GM19043 (cell line): ENCODE data around the gene GSTM3.
"Not testable (repeated sequence)": the region's sequence is repeated elsewhere in the genome, so short reads cannot be mapped to it uniquely, and the experiment has no call there.

Source experiments
- ATAC-seq: cut with Tn5 transposase; IDR thresholded peaks from one replicate; pipeline ENCODE4 v1.9.1; 2021; ENCODE audit warnings: low read depth; ENCODE audit not compliant: unreplicated experiment

The GSTM3 gene

DNA sequence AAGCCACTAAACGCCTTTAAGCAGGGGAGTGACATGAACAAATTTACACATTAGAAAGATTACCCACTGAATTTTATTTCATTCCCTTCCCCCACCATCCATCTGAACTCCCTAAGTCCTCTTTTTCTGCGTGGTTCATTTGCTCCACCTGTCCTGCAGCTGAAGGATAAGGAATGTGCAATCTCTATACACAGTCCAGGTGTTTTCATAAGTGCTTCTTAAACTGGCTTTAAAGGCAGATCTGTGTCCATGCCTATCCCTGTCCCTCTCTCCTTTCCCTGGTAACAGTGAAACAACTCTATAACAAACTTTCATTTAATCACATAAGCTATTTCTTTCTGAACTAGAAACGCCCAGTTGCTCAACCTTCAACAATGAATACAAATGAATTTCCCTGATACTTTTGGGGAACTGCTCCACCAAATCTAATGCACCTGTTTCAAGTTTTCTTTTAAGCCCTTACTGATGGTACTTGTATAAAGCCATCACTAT, 8.4 kb downstream of the GSTM3 start:
- no peak for ATAC-seq

DNA sequence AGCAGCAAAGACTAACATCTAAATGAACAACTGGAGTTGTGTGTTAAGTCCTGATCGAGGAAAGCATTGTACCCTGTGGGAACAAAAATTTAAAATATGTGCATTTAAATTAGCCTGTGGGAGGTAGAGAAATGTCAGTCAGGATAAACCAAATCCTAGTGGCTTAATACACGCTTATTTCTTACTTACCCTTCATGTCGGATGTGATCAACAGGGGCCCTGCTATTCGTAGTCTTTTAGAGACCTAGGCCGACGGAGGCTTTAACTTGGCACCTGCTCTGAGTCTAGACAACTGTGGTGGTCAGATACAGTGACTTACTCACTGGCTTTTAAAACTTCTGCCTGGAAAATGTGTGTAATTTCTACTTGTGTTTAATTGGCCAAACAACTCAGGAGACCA, 10.2 kb downstream of the GSTM3 start:
- ATAC-seq: no peak

DNA sequence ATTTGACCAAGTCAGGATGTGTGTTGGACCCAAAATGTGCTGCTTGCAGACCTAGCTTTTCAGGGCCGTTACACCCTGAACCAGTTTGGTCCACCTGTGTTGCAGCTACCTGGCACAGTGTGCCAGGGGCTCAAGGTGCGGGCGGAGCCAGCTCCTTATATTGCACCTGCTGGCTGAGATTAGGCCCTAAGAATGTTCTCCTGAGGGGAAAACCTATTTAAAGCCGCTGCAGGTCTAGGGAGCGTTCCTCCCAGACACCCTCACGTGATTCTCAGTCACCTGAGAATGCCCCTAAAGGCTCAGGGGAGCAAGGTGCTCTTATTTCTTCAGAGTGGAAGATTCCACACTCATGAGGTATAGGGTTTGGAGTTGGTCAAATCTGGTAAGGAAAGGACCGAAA, 12.0 kb downstream of the GSTM3 start:
- ATAC-seq: no peak

DNA sequence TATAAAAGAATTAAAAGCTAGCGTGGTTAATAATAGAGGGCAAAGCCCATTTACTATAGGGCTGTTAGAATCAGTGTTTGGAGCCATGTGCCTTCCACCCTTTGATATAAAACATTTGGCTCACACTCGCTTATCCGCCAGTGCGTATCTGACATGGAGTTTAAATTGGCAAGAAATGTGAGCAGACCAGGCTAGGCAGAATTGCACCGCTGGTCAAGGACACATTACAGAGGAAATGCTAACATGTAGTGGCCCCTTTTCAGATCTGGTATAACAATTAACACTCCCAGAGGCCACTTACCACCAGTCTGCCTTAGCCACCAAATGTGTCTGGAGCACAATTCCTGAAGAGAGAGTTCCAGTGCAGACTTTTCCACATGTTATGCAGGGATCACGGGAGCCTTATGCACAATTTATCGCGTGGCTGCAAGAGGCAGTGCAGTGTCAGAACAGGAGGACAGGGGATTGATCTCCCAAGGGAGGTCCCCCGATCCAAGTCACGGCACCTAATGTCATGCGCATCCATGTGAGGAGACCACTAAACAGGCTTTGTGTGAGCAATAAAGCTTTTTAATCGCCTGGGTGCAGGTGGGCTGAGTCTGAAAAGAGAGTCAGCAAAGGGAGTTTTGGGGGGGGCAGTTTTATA, 14.0 kb downstream of the GSTM3 start:
- ATAC-seq: no peak

DNA sequence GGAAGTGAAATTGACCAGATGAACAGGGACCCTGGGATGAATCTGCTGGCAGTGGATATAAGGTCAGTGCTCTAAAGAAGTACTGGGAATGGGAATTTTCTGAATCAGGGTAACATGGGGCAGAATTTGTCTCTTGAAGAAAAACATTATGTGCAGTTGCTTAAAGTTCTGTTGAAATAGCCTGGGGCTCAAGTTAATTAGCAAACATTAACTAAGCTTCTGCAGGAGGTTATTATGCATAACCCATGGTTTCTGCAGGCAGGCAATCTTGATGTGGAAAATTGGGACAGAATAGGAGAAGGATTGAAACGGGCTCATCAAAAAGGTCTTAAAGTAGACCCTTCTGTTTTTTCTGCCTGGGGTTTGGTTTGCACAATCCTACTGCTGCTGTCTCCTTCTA, 14.8 kb downstream of the GSTM3 start:
- no peak for ATAC-seq

DNA sequence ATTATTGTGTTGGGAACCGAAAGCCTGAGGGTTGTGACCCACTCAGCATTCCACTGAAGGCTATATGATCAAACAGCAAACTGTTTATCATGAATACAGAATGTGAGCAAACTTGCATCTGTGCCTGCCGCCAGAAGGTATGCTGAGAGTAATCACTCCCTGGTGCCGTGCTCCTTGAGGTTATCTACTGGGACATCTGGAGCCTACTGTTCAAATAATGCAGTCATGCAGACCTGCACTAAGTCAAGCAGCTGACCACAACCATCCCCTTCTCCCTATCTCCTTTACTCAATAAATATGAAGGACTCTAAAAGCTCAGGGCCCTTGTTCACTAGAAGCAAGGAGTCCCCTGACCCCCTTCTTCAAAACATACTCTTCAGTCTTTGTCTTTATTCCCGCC, 15.3 kb downstream of the GSTM3 start:
- ATAC-seq: no peak

DNA sequence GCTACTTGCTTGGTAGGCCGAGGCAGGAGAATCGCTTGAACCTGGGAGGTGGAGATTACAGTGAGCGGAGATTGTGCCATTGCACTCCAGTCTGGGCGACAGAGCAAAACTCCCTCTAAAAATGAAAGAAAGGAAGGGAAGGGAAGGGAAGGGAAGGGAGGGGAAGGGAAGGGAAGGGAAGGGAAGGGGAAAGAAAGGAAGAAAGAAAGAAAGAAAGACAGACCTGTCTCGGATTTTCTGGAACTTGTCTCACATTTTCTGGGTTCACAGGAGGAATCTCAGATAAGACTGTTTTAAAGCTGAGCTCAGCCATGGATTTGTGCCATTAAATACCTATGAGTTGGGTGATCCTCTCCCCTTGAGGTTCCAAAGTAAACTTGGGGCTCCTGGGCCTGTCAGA, 15.9 kb downstream of the GSTM3 start:
- no peak for ATAC-seq

DNA sequence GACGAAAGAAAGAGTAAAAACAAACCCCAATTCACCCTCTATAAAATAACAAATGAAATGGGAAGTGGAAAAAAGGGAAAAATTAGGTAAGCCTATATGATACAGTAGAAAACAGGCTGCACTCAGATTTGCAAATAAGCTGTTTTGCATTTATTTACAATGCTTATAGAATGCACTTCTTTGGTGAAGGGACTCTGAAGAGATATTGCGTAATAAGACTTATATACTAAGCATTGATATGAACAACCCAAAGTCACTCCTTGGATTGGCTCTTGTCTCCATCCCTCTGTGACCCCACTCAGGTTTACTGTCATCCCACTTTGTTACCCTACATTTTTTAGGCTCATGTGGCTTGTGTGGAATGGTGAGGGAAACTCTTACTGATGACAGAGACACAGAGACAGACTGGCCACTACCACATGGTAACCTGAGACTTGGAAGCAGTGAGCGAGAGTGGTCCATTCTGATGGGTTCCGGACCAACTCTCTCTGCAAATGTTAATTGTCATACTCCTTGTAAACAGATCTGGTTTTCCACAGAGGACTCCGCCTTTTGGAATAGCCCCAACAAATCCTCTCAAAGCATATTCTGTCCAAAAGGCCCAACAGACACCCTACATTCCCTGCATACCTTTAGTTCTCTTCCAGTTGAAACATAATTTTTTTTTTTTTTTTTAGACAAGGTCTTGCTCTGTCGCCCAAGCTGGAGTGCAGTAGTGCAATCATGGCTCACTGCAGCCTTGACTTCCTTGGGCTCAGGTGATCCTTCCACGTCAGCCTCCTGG, 17.7 kb downstream of the GSTM3 start:
- ATAC-seq: no peak

DNA sequence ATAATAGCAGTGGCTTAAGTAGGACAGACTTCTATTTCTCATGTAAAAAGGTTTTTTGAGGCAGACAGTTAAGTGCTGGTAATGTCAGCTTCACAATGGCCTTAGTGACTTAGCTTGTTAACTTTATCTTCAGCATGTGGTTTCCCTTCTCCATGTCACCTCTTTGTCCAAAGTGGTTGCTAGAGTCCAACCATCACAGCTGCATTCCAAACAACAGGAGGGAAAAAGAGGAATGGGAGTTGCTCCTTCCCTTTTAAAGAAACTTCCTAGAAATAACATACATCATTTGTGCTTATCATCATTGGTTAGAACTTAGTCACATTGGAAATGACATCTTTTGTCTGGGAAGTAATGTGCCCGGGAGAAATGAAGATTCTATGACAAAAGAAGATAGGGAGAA, 18.9 kb downstream of the GSTM3 start:
- ATAC-seq: no peak

DNA sequence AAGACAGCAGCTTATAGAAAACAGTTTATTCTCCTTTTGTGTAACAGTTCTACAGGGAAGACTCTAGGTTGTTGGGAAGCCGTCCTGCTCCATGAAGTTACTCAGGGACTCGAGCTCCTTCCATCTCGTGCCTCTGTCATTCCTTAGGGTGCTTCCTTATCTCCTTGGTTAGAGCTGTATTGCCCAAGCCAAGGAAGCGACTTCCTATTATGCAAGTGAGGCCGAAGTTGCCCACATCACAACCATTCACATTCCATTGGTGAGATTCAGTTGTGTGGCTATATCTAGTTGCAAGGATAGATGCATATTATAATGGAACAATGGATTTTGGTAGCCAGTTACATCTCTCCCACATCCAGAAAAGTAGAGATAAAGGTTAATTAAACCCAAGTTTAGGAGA, 19.8 kb downstream of the GSTM3 start:
- no peak for ATAC-seq

DNA sequence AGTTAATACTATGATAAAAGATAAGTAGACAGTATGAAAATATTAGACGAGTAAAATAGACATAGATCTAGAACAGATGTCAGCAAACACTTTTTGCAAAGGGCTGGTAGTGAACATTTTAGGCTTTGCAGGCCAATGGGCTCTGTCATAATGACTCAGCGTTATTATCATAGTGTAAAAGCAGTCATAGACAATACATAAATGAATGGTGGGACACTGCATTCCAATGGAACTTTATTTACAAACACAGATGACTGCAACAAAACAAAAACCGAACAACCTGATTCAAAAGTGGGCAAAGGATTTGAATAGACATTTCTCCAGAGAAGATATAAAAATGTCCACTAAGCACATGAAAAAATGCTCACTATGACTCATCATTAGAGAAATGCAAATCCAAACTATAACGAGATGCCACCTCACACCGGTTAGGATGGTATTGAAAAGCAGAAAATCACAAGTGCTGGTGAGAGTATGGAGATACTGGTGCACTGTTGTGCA, 21.5 kb downstream of the GSTM3 start:
- no peak for ATAC-seq

DNA sequence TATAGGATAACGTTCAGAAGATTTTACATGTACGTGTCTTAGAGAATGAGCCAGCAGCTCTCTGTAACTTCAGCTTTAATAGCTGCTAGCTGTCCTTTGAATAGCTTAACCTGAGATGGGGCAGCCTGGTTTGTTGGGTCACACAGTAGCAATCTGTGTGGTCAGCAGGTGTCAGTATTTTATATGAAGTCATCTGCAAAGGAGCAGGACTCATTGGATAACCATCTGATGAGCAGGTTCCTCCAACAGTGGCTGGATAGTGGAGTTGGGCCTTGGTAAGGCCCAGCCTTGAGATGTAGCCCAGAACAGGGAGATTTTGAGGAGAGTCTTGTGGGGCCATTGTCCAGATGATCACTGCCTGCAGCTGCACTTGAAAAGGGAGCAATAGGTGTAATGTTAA, 22.3 kb downstream of the GSTM3 start:
- no peak for ATAC-seq

DNA sequence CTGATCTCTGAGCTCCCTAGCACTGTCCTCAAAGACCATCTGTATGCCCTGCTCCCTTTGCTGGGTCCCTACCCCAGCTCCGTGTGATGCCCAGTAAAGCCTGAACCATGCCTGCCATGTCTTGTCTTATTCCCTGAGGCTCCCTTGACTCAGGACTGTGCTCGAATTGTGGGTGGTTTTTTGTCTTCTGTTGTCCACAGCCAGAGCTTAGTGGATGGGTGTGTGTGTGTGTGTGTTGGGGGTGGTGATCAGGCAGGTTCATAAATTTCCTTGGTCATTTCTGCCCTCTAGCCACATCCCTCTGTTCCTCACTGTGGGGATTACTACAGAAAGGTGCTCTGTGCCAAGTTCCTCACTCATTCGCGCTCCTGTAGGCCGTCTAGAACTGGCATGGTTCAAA, 23.1 kb downstream of the GSTM3 start:
- ATAC-seq: no peak

DNA sequence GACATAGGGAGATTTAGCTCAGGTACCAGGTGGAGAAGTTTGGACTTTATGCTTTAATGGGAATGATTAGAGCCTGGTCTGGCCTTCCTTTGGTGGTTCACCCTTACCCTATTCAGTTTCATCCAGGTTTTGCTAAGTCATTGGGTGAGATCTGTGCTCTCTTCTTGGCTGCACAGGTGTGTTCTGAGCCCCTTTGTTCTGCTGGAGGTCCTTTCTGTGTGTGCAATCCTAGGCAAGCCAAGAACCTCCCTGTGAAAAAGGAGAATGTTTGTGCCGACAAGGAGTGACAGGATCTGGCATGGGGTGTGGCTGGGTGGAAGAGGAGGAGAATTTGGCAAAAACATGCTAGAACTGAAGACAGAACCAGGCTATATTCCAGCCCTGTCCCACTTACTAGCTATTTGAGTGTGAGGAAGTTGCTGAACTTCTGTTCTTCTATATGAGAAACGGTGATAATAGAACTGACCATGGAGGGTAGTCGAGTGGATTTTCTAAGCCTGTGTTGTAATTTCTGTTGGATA, 24.2 kb downstream of the GSTM3 start:
- no peak for ATAC-seq

DNA sequence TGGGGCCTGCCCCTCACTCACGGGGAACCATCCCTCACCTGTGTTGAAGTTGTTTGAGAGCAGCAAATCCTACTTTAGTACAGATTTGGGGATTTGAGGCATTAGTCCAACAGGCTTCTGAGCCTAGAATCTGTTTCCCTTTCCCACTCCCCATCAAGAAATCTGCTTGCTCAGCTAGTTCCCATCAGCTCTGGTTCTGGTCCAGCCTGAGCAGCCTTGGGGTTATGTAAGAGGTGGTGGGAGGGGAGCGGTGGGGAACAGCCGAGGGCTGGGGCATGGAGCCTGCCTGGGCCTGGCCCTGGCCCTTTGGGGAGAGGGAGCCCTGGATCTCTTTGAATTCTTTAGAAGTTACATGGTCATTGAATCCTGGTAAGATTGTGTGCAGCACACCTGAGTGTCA, 24.7 kb downstream of the GSTM3 start:
- no peak for ATAC-seq

DNA sequence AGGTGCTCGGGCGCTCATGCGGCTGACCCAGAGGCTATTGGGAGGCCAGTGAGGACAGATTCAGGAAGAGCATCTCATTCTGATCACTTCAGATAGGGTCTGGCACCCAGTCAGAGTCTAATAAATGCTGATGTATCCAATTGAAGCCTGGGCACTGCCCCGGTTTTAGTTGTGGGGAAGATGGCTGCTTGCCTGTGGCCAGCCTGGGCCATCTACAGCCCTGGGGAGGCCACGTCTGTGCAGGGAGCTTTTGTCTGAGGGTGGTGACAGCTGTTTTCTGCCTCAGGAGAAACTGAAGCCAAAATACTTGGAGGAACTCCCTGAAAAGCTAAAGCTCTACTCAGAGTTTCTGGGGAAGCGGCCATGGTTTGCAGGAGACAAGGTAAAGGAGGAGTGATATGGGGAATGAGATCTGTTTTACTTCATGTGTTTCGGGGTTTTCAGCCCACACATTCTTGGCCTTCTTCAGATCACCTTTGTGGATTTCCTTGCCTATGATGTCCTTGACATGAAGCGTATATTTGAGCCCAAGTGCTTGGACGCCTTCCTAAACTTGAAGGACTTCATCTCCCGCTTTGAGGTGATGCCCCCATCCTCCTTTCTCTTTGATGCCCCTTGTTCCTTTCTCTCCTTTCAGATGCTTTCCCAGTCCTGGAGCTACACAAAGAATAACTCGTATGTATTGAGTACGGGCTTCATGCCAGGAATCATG, 26.0 kb downstream of the GSTM3 start:
- no peak for ATAC-seq

DNA sequence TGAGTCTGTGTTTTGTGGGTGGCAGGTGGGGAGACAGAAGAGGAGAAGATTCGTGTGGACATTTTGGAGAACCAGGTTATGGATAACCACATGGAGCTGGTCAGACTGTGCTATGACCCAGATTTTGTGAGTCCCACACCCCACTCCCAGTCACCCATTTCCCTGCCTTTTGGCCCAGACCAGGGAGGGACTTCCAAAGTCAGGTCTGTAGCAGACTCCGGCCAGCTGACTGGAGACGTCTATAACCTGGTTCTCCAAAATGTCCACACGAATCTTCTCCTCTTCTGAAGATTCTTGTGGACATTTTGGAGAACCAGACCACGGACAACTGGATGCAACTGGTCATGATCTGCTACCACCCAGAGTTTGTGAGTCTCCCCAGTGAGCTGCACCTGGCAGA, 27.2 kb downstream of the GSTM3 start:
- no peak for ATAC-seq

DNA sequence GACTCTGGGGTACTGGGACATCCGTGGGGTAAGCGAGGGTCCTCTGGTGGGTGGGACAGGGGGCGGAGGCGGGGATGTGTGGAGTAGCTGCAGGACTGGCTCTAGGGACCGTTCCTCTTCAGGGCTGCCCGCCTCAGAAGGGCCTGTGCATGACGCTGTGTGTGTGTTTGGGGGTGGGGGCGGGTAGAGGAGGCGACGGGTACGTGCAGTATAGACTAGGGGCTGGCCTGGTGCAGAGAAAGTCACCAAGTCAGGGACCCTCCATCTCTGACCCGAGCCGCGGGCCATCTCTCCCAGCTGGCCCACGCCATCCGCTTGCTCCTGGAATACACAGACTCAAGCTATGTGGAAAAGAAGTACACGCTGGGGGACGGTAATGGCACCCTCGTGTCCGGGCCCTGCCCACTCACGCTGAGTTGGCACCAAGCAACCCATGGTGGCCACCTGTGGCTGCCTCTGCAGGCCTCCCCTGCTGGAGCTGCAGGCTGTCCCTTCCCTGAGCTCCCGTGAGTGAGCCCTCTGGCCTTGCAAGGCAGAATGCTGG, 28.4 kb downstream of the GSTM3 start:
- no peak for ATAC-seq

DNA sequence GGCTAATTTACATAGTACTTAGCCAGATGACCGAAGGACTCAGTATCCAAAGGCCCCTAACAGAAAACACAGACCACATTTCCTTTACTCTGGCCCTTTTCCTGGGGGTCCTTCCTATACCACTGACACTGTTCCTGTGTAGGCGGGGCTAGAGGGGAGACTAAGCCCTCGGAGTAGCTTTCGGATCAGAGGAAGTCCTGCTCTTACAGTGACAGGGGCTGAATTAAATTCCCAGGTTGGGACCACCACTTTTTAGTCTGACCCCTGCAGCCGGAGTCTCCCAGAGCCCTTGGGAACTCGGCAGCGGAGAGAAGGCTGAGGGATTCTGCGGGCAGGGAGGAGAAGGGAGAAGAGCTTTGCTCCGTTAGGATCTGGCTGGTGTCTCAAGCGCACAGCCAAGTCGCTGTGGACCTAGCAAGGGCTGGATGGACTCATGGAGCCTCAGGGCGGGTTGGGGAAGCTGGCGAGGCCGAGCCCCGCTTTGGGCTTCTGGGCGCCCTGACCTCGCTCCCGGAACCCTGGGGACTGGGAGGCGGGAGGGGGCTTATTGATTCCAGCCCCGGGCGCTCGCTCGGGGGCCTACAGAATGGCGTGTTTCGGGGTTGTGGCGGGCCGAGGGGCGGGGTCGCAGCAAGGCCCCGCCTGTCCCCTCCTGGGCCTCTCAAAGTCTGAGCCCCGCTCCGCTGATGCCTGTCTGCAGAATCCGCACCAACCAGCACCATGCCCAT, 29.1 kb downstream of the GSTM3 start, which contains the start of gene GSTM5:
Gene GSTM5, plus strand, starts transcription at position 659 of the 728 bp plus-strand sequence. Its CDS starts 62 bp downstream, at position 721.
- not testable (repeated sequence) for ATAC-seq

DNA sequence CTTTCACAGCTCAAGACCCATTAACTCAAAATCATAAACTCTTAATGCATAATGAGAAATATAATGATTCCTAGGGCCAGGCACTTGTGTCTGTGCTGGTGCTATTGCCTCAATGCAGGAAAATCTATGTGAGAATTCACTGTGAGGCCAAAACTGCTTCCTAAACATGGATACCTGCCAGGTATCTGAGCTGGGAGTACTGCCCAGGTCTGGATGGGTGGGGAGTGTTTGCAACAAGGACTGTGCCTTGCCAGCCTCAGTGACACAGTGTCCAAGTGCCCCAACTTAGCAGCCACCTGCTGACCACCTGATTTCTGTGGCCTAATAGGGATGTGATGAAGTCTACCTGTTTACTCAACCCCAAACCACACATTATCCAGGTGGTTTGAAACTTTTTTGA, 31.0 kb downstream of the GSTM3 start:
- ATAC-seq: not testable (repeated sequence)
